Heart right ventricle (tissue), 16 donors: ENCODE results near the gene TMEM255B. TPM values are rescaled to one million over a fixed set of nuclear protein-coding genes. Genes with fewer than 3 reads are reported as not detected.
A peak's percentile ranks its signal among the peaks of the same experiment; 100 is the strongest.

Source experiments
- ATAC-seq, 8 donors: fragments of 200-7000 bp; cut with Tn5 transposase; one replicate each; pipeline ENCODE4 v1.9.1; 2020; ENCODE audit warnings: mild to moderate bottlenecking in 8 of 8, moderate library complexity in 8 of 8, moderate number of reproducible peaks in 1 of 8
- DNase-seq, 2 donors: peaks; one replicate each; pipeline ENCODE4 v3.0.0-alpha.2; 2020
- H3K27ac ChIP-seq, 10 donors: fragments of 200-600 bp; sonication (generic) in 2 of 10; one replicate each; pipeline versions ENCODE4 v1.5.0 to v1.8.0; 2020 to 2022; ENCODE audit warnings: mild to moderate bottlenecking in 3 of 10
- H3K27me3 ChIP-seq, 7 donors: fragments of 200-600 bp; one replicate each; pipeline ENCODE4 v1.8.0; 2021 to 2022; ENCODE audit warnings: mild to moderate bottlenecking in 2 of 7
- H3K36me3 ChIP-seq, 9 donors: fragments of 200-600 bp; sonication (generic) in 1 of 9; one replicate each; pipeline versions ENCODE4 v1.5.0 to v1.8.0; 2020 to 2022; ENCODE audit warnings: mild to moderate bottlenecking in 2 of 9
- H3K4me1 ChIP-seq, 9 donors: fragments of 200-600 bp; sonication (generic) in 1 of 9; one replicate each; pipeline versions ENCODE4 v1.5.0 to v1.8.0; 2020 to 2022; ENCODE audit warnings: mild to moderate bottlenecking in 4 of 9
- H3K4me3 ChIP-seq, 10 donors: fragments of 200-600 bp; sonication (generic) in 2 of 10; one replicate each; pipeline versions ENCODE4 v1.5.0 to v1.8.0; 2020 to 2022; ENCODE audit warnings: mild to moderate bottlenecking in 7 of 10, moderate library complexity in 2 of 10
- H3K9me3 ChIP-seq, 11 donors: fragments of 200-600 bp in 10 of 11; sonication (generic) in 2 of 11; one replicate each; pipeline versions ENCODE4 v1.5.0 to v1.8.0; 2013 to 2022; ENCODE audit warnings: mild to moderate bottlenecking in 2 of 11, control low read depth in 1 of 11, moderate library complexity in 1 of 11
- WGBS, 2 donors: extraction: QIAGEN DNeasy Blood & Tissue Kit; methylation state at CpG; one replicate each; pipeline ENCODE4 v1.1.7; 2013; ENCODE audit warnings: inconsistent platforms in 1 of 2; 5-methylcytosine and 5-hydroxymethylcytosine counted together
- intact Hi-C, 10 donors: fragments of 100-400 bp; cut with DNase I; formaldehyde crosslinking; loops; one replicate each; pipeline versions ENCODE4 v1.11.1 to v1.14.2; 2022
- polyA plus RNA-seq, 2 donors: library from polyadenylated mRNA; stranded (reverse); fragments of 200-250 nt; gene quantifications; one replicate each; pipeline ENCODE4 v1.2.3, GENCODE V29; 2013
- total RNA-seq, 10 donors: library from RNA; stranded (reverse); fragmentation: NEBNext Ultra II Directional in 3 of 10; extraction: Animal tissue kit (Norgen Biotek cat#: 25700) in 3 of 10; gene quantifications; one replicate each; pipeline versions ENCODE4 v1.2.1 to v1.2.4, GENCODE V29; 2021 to 2023
- TF ChIP-seq, protein P1 (sequence below), 9 donors: fragments of 200-600 bp; sonication (generic) in 2 of 9; IDR thresholded peaks; one replicate each; pipeline versions ENCODE4 v1.5.0 to v1.8.0; 2021 to 2022; ENCODE audit warnings: antibody characterized with exemption in 9 of 9, mild to moderate bottlenecking in 5 of 9, moderate library complexity in 1 of 9
- donor health status: Arrhythmogenic right ventricular cardiomyopathy.
- donor health status: ischemic (EF 13 %, LVEDD 7.1; RV severe dilation, severe dysfunction).
- donor health status: healthy with polysubstance abuse.
- donor health status: DM: no; HTN: yes; CAD: no.
- donor health status: DM: no; HTN: no; CAD: no.
- donor health status: ischemic (EF 25% LVEDD 6.9; RV normal size, moderate dysfunction).
- donor health status: ischemic (EF 25% LVEDD 5.7; RV mildly dilated, moderate dysfunction).
- donor health status: healthy.
- donor health status: DM: yes; HTN: yes; CAD: no.
- donor health status: Ischemic cardiomyopathy.
- donor health status: ischemic (EF 35%, LVEDD 5.7; RV mildly dilated, moderate dysfunction).
- donor health status: nonischemic (EF 11% LVEDD 7.7; RV severe dilation, severe dysfunction).
- donor health status: DM: yes; HTN: yes; CAD: no.
- donor health status: PGD.
- donor health status: ischemic (EF 29% LVEDD 5.4; RV normal size, mild dysfunction).
- donor health status: nonischemic (EF 23%, LVEDD 6.1; RV moderate dilation, normal function).

The TMEM255B gene
- total and polyA plus RNA-seq, 12 donors = 2.4 to 12.9 (median 6.3) TPM

DNA sequence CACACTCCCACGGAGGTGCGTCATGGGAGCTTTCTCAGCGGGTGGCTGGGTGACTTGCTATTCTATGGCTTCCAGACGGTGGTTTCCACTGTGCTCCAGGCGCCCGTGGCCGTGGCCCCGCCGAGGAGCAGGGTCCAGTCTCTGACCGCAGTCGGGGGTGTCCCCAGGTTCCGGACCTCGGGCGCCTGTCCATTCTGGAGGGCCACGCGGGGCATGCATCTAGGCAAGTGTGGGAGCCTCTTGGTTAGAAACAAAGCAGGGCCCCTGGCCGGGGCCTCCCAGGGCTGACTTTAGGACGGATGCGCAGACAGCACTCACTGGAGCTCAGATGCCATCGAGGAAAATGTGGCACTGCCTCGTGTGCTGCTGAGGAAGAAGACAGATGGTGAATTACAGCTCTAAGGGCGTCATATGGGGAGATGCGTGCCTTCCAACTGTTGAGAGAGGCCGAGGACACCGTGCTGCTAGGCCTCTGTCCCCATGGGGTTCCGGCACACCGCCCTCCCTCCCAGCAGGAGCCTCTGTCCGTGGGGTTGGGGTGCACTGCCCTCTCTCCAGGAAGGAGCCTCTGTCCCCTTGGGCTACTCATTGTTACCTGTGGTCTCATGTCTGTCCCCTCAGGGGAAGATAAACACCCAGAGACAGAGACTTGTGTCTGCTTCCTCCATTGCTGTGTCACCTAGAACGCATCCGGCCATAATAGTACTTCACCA lies 38.1 kb downstream of the TMEM255B start:
- intact Hi-C loops = no loop called here
- Histone ChIP-seq H3K4me1 (peaks cover 0 to 9% (median 4%) of the 10 kb centered on the region in 9 donors), H3K27me3 (no peaks in the 10 kb centered on the region), H3K36me3 (peaks cover 0 to 29% (median 0%) of the 10 kb centered on the region in 9 donors), H3K9me3 (no peaks in the 10 kb centered on the region), H3K4me3 (no peak overlapping the region), H3K27ac (no peak overlapping the region)
- 93 to 94% methylated on average over 30 of the region's 30 CpGs for WGBS, 2 donors
- ATAC-seq = no peak
- no peak for DNase-seq
- TF ChIP-seq, protein P1, sequence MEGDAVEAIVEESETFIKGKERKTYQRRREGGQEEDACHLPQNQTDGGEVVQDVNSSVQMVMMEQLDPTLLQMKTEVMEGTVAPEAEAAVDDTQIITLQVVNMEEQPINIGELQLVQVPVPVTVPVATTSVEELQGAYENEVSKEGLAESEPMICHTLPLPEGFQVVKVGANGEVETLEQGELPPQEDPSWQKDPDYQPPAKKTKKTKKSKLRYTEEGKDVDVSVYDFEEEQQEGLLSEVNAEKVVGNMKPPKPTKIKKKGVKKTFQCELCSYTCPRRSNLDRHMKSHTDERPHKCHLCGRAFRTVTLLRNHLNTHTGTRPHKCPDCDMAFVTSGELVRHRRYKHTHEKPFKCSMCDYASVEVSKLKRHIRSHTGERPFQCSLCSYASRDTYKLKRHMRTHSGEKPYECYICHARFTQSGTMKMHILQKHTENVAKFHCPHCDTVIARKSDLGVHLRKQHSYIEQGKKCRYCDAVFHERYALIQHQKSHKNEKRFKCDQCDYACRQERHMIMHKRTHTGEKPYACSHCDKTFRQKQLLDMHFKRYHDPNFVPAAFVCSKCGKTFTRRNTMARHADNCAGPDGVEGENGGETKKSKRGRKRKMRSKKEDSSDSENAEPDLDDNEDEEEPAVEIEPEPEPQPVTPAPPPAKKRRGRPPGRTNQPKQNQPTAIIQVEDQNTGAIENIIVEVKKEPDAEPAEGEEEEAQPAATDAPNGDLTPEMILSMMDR (IDR thresholded peaks at IDR 0.05) = no peak

DNA sequence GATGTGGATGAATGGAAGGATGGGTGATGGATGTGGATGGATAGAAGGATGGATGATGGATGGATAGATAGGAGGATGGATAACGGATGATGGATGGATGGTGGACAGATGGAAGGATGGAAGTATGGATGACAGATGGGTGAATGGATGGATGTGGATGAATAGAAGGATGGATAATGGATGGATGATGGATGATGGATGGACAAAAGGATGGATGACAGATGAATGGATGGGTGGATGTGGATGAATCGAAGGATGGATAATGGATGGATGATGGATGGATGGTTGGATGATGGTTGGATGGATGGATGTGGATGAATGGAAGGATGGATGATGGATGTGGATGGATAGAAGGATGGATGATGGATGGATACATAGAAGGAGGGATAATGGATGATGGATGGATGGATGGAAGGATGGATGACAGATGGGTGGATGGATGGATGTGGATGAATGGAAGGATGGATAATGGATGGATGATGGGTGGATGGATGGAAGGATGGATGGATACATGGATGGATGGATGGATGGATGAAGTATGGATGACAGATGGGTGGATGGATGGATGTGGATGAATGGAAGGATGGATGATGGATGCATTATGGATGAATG lies 39.3 kb downstream of the TMEM255B start:
- H3K4me3 ChIP-seq = no peak overlapping the region
- DNase-seq (no peak), ATAC-seq (no peak)
- no peaks in the 10 kb centered on the region for H3K9me3 ChIP-seq
- peaks cover 0 to 27% (median 0%) of the 10 kb centered on the region in 9 donors for H3K36me3 ChIP-seq
- TF ChIP-seq, protein P1 (IDR thresholded peaks at IDR 0.05) = no peak
- H3K27ac ChIP-seq = no peak overlapping the region
- H3K27me3 ChIP-seq = peaks cover 0 to 7% (median 0%) of the 10 kb centered on the region in 7 donors
- 88 to 90% methylated on average over 2 of the region's 2 CpGs for WGBS, 2 donors
- intact Hi-C loops = no loop called here
- peaks cover 0 to 12% (median 7%) of the 10 kb centered on the region in 9 donors for H3K4me1 ChIP-seq

DNA sequence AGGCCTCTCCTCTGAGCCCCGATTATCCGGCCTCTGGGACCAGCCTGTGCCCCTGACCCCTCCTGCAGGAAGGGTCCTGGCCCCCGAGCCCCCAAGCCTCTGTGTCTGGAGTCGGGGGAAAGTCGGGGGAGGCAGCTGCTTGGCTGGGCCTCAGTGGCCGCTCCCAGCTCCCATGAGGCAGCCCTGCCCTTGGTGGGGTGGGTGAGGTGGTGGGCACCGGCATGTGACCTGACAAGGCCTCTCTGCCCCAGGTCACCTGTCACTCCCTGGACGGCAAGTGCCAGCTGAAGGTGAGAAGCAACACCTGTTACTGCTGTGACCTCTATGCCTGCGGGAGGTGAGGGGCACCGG lies 41.5 kb downstream of the TMEM255B start:
- ATAC-seq (no peak), DNase-seq (no peak)
- intact Hi-C loops = no loop called here
- Histone ChIP-seq H3K27ac (no peak overlapping the region), H3K9me3 (no peaks in the 10 kb centered on the region), H3K27me3 (peaks cover 0 to 7% (median 0%) of the 10 kb centered on the region in 7 donors), H3K36me3 (peaks cover 0 to 13% (median 0%) of the 10 kb centered on the region in 9 donors), H3K4me3 (no peak overlapping the region), H3K4me1 (peaks cover 0 to 12% (median 7%) of the 10 kb centered on the region in 9 donors)
- TF ChIP-seq, protein P1 (IDR thresholded peaks at IDR 0.05) = no peak
- 82 to 91% methylated on average over 10 of the region's 10 CpGs for WGBS, 2 donors

DNA sequence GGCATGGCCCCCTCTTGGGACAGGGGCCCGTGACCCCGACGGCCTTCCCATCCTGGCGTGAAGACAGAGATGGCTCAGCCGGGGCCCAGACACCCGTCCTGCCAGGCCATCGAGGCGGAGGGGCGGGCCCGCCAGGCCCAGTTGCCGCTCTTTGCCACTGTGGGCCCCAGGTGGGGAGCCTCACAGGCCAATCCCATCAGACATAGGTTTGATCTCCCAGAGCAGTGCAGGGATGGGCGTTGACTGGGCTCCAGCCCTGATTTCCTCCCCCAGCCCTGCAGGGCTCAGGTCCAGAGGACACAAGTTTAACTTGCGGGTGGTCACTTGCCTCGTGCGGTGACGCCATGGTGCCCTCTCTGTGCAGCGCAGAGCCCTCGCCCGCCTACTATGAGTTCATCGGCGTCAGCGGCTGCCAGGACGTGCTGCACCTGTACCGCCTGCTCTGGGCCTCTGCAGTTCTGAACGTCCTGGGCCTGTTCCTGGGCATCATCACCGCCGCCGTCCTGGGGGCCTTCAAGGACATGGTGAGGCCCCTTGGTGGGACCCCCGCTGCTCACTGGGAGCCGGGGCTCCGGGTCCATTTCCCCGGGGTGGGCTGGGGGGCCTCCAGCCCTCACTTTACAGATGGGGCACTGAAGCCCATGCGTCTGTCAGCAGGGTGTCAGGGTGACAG lies 42.4 kb downstream of the TMEM255B start:
- ATAC-seq (peak in 2 of 8 donors; percentile 8 to 9), DNase-seq (no peak)
- H3K27me3 ChIP-seq = peaks cover 0 to 7% (median 0%) of the 10 kb centered on the region in 7 donors
- 89 to 93% methylated on average over 33 of the region's 33 CpGs for WGBS, 2 donors
- peaks cover 0 to 12% (median 7%) of the 10 kb centered on the region in 9 donors for H3K4me1 ChIP-seq
- H3K36me3 ChIP-seq = peaks cover 0 to 15% (median 0%) of the 10 kb centered on the region in 9 donors
- no peak overlapping the region for H3K4me3 ChIP-seq
- H3K27ac ChIP-seq = no peak overlapping the region
- TF ChIP-seq, protein P1 (IDR thresholded peaks at IDR 0.05) = no peak
- intact Hi-C loops = no loop called here
- no peaks in the 10 kb centered on the region for H3K9me3 ChIP-seq
